Measurements from ENCODE around the gene CORO2B.

The CORO2B gene

DNA sequence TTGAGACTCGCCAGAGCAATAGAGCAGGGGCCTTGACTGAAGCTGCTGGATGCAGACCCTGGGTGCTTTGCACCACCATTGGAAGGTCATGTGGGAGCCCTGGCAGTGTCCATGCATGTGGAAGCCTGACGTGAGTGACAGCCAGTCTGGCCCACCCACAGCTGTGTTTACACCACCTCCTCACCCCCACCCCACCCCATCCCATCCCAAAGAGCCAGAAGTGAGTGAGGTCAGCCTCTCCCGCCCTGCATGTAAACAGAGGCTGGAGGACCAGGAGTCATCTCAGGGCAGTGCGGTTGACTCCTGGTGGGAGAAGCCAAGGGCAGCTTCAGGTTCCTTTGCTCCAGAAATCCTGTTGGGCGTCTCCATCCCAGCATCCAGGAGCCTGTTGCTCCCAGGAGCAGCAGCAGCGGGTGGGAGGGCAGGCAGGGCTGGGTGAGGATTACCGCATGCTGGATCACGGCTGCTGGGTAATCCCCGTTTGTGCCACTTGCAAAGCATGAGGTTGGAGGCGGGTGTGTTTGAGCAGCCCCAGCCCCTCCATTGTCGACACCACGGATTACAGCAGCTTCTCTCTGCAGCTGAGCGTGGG is 44.6 kb downstream of the CORO2B start:
- in situ Hi-C loops (cut with MboI; ENCODE audit: low sequenced_read_pairs) = no loop called here

DNA sequence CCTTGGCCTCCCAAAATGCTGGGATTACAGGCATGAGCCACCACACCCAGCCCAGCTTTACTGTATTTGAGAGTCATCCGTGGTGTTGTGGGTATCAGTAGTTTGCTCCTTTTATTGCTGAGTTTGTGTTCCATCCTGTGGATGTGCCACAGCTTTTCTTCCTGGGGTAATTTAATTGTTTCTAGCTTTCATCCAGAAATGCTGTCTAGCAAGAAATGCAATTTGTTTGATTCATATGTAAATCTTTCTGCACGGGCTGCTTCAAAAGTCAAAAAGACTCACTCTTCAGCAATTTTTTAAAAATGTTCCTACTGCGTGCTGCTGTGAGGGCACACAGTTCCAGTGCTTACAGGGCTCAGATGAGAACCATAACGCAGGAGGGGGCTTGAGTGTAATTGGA is 47.1 kb downstream of the CORO2B start:
- in situ Hi-C loops (cut with MboI; ENCODE audit: low sequenced_read_pairs) = no loop called here

DNA sequence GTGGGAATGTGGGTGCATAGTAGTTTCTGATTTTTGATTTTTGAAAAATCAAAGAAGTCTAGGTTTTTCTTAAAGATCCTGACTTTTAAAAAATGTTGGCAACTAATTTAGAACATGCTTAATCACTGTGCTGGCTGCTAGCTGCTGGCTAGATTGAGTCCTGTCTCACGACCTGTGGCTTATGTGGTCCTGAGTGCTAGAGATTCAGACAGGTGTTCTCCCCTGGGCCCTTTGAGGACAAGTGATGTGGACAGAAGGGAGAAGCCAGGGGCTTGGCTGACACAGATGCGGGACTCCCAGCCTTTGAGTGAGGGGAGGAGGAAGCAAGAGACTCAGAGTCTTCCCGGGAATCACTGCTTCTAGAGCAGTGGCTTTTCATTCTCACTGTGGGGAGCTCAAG is 47.5 kb downstream of the CORO2B start:
- in situ Hi-C loops (cut with MboI; ENCODE audit: low sequenced_read_pairs) = no loop called here

DNA sequence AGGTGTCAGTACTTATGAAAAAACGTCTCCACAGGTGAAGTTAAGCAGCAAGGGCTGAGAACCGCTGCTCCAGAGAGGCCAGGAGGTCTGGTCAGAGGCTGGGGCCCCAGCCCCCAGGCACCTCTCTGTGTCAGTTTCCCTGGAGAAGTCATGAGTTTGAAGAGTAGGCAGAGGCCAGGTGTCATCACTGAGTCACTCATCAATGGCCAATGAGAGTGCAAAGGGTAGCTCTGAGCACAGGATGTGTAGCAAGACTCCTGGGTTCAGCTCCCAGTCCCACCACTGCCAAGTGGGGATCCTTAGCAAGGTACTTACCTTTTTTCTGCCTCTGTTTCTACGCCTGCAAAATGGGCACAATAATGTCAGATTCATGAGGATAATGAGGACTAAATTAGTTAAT is 47.9 kb downstream of the CORO2B start:
- in situ Hi-C loops (cut with MboI; ENCODE audit: low sequenced_read_pairs) = no loop called here

DNA sequence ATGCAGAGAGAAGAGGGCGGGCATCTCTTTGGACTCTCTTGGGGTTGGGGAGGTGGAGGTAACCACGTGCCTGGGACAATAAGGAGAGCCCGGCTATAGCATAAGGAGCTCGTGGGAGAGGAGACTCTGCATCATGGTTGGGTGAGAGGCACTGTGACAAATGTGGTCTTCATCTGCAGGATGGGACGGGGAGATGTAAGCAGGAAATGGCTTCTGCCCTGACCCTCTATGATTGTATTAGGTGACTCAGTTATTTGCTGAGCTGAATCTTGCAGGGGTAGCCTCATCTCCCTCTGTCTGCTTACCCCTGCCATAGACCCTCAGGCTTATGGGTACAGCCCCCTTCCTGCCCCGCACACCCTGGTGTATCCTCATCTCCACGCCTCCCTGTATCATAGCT is 48.7 kb downstream of the CORO2B start:
- in situ Hi-C loops (cut with MboI; ENCODE audit: low sequenced_read_pairs) = no loop called here

DNA sequence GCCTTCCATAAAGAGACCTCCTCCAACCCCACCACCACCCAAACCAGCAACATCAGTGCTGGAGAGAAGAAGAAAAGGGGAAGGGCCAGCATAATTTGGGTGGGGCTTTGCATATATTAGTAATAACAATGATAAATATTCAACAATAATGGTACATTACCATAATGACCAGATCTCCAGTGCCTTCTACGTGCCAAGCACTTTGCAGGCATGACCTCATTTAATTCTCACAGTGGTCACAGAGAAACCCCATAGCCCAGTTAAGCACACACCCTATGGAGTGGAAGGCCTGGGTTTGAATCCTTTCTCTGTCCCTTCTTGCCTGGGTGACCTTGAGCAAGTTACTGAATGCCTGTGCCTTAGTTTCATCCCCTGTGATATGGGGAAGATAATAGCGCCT is 49.2 kb downstream of the CORO2B start:
- in situ Hi-C loops (cut with MboI; ENCODE audit: low sequenced_read_pairs) = no loop called here

DNA sequence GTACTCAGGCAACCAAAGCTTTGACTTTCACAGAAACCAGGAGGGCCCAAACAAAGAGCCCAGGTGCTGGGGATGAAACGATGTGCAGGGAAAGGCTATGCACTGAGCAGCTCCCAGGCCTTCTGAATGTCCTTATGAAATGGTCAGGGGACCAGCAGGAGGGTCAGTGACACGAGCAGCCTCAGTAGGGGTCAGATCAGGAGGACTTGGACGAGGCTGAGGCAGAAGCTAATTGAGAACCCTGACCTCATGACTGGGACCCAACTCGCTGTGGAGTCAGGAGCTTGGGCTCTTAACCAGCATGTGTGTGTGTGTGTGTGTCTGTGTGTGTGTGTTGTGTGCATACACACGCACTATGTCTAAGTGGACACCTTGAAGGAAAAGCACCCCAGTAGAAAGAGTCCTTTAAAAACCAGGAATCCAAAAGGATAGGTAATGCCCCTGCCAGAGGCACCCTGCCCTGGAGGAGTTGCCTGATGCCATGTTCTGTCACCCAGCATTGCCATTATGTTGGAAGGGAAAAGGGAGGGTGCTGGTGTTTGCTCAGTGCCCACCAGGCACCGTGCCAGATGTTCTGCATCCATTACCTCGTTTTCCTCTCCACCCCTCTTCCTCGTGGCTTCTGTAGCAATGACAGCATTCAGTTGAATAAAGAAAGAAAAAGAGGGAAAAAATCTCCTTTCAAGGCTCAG is 50.9 kb downstream of the CORO2B start:
- in situ Hi-C loops (cut with MboI; ENCODE audit: low sequenced_read_pairs) = no loop called here

DNA sequence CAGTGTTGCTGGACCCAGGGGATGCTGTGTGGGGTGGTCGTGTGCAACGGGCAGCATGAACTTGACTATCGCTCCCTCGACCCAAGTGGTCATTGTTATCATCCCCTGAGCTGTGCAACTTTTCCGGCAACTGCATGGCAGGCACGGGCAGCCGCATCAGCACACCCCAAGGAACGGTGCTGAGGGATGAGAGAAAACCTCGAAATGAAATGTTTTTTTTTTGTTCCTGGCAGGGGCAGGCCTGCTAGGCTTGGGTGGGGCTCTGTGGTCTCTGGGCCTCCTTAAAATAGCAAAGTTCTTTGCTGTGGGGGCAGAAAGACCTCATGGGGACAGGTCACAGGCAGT is 51.4 kb downstream of the CORO2B start:
- in situ Hi-C loops (cut with MboI; ENCODE audit: low sequenced_read_pairs) = no loop called here

DNA sequence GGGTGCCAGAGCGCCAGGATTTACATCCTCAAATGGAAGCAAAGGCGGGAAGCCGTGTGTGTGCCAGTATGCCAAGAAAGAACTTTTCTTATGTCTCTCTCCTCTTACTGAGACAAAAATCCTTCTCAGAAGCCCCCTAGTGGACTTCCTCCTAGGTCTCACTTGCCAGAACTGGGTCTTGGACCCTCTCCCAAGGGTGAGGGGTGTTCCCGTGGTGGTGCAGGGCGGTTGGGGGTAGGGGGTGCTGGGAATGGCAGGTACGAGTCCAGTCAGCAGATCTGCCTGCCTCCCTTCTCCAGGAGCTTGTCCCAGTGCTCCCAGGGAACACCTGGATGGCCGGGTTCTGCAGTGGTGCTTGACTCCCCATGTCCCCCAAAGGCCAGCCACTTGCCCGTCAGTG is 52.0 kb downstream of the CORO2B start:
- in situ Hi-C loops (cut with MboI; ENCODE audit: low sequenced_read_pairs) = no loop called here

DNA sequence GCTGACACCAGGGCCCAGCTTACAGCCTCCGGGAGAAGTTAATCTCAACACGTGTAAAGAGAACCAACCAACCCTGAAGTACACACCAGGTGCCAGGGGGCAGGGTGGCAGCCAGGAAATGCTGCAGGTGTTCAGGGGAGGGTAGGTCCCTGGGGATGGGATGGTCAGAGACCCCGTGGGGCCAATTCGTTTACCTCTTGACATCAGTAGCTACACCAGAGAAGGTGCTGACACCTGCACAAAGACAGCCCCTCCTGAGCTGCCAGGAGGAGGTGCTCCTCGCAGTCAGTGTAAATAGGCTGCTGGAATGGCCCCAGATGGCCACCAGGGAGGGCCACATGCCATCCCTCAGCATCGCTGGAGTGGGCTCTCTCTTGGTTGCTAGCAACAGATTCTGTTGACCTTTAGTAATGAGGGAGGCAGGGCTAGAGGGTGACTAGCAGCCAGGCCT is 52.8 kb downstream of the CORO2B start:
- in situ Hi-C loops (cut with MboI; ENCODE audit: low sequenced_read_pairs) = no loop called here

DNA sequence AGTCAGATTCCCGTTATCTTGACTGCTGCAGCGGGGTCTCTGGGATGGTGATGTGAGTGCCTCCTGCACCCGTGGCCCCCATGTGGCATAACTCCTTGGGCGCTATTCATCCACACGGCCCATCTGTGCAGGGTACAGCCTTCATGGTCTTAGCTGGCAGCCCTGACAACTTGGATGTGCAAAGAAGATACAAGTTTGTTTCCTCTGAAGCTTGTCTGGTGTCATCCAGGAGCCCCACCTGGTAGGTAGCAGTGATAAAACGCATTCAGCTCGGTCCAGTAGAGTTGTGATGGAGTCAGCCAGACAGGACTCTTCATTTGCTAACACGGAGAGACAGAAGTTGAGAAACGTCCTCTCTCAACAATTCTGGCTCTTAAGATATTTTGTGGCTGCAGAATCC is 53.3 kb downstream of the CORO2B start:
- in situ Hi-C loops (cut with MboI; ENCODE audit: low sequenced_read_pairs) = no loop called here

DNA sequence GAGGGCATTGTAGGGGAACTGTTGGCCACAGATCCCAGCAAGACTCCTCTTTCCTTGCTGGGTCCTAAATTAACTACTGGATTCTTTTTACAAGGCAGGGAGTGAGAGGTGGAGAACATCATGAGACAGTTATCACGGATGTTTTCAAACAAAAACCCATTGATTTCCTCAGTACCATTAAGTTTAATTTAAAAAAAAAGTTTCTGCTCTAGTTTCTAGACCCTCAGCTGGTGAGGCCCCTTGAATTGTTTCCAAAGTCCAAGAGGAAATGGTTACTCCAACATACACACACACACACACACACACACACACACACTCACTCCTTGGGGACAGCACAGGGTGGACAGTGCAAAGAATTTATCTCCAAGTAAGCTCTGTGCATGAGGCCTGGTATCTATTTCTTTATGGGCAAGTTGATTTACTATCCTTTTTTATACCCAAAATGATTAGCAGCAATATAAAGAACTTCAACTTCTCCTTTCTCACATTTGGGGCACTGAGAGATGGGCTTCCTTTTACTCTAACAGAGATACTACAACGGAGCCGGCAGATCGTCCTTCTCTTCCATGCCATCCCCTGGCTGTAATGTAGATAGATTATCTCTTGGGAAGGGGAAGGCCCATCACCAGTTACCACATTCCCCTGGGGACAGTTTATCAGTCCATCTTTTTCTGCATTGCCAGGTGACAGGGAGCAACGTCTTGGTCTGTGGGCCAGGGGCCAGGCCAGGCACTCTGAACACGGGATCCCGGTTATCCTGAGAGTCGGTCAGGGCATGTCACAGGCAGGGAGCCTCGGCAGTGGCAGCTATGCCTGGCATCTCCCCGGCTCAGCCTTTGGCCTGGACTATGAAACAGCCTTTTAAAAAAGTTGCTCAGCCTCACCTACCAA is 54.7 kb downstream of the CORO2B start:
- in situ Hi-C loops (cut with MboI; ENCODE audit: low sequenced_read_pairs) = no loop called here

DNA sequence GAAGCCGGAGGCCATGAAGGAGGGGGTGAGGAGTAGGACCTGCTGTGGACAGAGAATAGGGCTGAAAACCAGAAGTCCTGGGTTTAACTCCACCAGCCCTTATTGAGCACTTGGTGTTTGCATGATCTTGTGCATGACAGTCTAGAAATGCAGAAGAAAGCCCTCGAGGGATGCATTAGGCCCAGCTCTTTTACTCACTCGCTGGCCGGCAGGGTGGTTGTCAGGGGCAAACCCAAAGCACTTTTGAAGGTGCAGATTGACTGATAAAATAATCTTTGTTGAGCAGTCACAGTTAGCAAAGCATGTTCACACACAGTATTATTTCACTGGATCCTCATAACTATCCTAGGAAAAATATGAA is 55.3 kb downstream of the CORO2B start:
- in situ Hi-C loops (cut with MboI; ENCODE audit: low sequenced_read_pairs) = no loop called here

DNA sequence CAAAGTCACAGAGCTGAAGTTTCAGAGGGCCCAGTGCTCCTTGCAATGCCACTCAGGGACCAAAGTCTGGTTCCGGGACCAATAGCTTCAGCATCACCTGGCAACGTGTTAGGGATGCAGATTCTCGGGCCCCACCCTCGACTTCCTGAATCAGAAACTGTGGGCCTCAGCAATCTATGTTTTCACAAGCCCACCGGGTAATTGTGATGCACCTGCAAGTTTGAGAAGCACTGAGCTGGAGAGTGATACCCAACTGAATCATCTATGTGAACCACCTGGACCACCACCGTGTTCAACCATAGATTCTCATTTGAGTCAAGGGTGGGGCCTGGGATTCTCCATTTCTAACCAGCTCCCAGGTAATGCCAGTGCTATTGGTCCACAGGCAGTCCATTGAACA is 55.7 kb downstream of the CORO2B start:
- in situ Hi-C loops (cut with MboI; ENCODE audit: low sequenced_read_pairs) = no loop called here

DNA sequence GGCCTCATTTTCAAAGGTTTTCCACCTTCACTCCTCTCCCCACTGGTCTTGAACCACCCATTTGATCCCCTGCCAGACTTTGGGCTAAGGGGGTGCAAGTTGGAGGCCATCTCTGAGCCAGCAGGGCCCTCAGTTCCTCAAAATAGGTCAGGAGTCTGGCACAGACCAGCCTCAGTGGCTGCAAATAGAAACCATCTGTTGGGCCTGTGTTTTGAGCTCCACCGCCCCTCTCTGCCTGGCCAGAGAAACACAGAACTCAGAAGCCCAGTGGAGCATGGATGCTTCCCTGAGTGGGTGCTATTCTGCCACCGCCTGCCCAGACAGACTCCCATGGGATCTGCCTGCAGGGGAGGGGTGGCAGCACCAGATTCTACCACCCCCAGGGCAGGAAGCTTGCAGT is 56.3 kb downstream of the CORO2B start:
- in situ Hi-C loops (cut with MboI; ENCODE audit: low sequenced_read_pairs) = no loop called here

DNA sequence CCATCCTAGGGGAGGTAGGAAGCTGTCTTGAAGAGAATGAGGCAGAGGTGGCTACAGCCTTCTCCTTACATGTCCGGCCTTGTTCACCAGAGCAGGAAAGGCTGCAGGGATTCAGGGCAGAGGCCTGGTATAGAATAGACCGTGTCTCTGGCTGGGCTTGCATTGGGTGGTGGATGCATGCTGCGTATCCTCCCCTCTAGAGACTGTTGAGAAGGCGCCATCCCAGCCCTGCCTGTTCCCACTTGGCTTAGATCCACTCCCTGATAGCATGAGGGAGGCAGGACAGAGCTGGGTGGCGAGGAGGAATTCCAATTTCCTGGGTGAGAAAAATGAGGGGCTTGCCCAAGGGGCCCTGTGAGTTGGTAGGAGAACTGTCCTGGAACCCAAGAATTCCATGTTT is 57.5 kb downstream of the CORO2B start:
- in situ Hi-C loops (cut with MboI; ENCODE audit: low sequenced_read_pairs) = no loop called here

DNA sequence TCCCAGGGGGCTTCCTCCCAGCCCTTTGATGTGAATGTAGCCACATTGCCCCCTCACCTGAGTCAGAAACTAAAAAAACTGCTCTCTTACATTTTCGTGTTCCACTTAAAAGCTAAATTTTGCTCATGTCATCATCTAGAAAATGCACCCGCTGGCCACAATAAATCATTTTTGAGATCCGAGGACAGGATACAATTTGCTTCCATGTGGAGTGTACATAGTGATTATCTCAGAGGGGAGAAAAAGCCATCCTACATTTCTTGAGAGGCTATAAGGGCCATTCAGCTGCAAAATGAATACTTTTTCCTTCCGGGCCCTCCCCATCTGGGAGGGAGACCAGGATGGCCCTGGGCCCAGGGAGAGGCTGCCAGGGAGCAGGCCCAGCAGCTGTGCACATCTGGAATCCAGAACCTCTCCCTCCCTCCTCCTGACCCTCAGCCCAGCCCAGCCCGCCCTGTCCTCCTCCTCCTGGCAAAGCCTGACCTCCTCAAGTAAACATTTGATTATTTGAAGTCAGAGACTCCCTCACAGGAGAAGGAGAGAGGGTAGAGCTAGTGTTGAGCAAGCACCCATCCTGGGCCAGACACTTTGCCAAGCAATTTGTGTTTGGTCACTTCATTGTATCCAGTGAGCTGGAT is 59.1 kb downstream of the CORO2B start:
- in situ Hi-C loops (cut with MboI; ENCODE audit: low sequenced_read_pairs) = no loop called here

DNA sequence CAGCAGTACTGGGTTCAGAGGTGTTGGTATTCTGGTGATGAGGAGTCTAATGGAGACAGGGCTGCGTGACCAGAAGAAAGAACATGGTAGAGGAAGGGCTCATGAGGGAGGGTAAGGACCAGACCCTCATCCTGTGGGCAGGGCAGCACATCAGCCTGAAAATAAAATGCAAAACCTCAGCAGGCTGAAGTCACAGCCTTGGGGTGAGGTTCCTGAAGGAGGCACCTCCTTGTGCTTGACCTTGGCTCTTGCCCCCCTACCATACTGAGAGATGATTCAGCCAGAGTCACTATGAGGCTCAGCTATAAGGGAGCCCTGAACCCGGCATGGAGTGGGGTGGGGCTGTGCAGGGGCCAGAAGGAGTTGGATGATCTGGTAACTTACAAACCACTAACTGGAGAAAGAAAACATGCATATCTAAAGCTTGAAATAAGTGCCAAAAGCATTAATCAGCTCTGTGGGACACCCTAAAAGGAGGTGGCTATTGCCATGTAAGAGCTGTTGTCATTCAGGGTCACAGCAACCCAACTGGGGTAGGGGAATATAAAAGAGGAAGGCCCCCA is 60.2 kb downstream of the CORO2B start:
- in situ Hi-C loops (cut with MboI; ENCODE audit: low sequenced_read_pairs) = no loop called here

DNA sequence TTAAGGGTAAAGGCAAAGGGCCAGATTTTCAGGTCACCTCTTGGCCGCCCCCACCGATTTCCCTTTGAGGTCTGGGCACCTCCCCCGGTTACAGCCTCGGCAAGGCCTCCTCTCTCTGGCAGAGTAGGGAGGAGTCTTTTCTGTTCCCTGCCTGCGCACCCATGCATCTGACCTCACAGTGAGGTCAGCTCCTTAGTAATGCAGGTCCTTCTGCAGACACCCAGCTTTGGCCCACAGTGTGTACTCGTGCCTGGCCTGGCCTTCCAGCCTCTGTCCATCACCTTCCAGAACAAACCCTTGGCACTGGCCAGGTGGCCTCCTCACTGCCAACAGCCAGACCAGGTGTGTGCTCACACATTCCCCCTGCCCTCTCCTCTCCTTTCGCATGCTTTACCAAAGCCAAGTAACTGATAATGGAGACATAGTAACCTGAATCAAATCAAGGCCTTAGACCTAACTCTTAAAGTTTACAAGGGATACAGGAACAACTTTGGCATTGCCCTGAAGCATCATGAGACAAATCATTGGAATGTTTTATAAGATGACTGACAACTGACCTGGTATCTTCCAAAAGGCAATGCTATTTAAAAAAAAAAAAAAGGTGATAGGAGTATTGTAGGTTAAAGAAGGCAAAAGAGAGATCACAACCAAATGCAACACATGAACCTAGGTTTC is 61.3 kb downstream of the CORO2B start:
- in situ Hi-C loops (cut with MboI; ENCODE audit: low sequenced_read_pairs) = no loop called here

DNA sequence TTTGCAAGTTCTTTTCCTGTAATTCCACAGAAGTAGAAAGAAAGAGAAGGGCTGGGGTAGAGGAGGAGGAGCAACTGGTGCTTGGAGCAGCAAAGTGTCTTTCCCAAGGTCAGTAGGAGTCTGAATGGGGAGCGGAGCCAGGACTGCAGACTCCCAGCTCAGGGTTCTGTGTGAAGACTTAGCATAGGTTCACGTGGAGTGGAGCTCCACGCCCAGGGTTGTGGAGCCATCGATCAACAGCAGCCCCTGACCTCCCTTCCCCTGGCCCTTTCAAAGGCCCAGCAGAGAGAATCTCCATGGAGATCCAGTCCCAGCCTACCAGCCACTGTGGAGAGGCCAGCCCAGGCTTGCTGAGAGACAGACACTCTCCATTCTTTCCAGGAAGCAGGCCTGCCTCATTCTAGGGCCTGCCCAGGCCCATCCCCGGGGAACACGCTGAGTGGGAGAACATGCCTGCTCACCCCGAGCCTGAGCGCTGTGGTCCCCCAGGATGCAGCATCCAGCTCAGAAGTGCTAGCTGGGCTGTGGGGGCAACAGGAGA is 62.1 kb downstream of the CORO2B start:
- in situ Hi-C loops (cut with MboI; ENCODE audit: low sequenced_read_pairs) = no loop called here

DNA sequence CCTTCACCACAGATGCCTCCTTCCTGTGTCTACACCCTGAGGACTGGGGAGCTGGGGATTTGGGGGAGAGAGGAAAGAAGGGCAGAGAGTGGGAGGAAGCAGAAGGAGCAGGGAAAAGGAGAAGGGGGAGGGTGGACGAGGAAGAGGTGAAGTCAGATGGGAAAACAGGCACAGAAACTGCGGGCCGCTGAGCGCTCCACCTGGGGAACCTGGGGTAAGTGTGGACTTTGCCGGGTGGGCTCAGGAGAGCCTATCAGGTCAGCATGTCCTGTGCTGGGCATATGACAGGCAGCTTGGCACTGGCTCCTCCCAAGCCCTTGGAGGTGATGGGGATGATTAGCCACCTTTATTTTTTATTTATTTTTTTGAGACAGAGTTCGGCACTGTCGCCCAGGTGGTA is 62.6 kb downstream of the CORO2B start:
- in situ Hi-C loops (cut with MboI; ENCODE audit: low sequenced_read_pairs) = no loop called here
